GM13976 (cell line): ENCODE data around the gene SOBP.

ENCODE experiments used
- DNase-seq: peaks from one replicate; pipeline ENCODE4 v3.0.0; 2012; ENCODE audit warnings: low spot score
- CTCF ChIP-seq: IDR thresholded peaks from 2 replicates; pipeline ENCODE4 v1.5.1; 2012; ENCODE audit warnings: borderline replicate concordance, mild to moderate bottlenecking; ENCODE audit not compliant: insufficient read depth; ENCODE audit errors: extremely low read depth, missing control alignments, control extremely low read depth
- in situ Hi-C: fragments of 300-500 bp; cut with MboI; formaldehyde crosslinking; loops from one replicate; pipeline ENCODE4 v1.12.0; 2022; ENCODE audit warnings: low sequenced_read_pairs, mixed read lengths, inconsistent platforms; ENCODE audit not compliant: unreplicated experiment

Gene SOBP

DNA sequence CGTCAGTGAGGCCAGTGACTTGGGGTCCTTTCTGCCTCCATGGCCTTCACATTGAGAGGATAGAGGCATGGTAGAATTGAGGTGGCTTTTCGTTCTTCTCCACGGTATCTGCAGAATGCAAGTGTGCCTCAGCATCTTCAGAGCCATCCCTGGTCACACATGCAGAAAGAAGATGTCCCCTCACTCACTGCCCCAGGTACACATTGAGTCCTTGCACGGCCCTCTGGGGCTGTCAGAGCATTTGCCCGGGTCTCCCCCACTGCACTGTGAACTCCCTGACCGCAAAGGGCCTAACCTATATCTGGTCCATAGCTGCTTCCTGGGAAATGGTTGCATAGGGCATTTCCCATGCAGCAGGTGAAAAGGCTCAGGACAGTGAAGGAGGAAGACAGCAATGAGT, 218.5 kb downstream of the SOBP start:
- in situ Hi-C loops: no loop called here
- no peak for TF ChIP-seq CTCF

DNA sequence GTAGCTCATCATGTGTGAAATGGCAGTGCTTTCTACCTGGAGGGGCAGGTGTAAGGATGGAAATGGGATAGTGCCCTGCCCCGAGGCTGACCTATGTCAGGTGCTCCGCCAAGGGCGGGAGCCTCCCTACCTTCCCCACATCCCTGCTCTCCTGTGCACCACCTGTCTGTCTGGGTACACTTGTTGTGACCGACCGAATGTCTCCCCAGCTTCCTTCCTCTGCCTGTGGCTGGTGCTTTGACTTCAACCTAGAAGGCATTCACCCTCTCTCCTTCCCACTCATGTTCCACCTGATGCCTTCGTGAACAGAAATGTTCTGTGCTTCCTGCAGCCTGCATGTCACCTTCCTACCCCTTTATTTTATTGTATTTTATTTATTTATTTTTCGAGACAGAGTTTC, 219.4 kb downstream of the SOBP start:
- in situ Hi-C loops: no loop called here
- DNase-seq: no peak
- no peak for TF ChIP-seq CTCF

More for the DNA sequence above, 218.5 kb downstream of the SOBP start:
- DNase-seq: no peak
